Brain microvascular endothelial cell (primary cell): Measurements from ENCODE around the gene NDC1.

Source experiments
- DNase-seq: peaks from one replicate; pipeline ENCODE4 v3.0.0-alpha.2; 2020
- H3K27ac ChIP-seq: fragments of 250-450 bp; sonication (Bioruptor Pico); 2 replicates; pipeline ENCODE4 v1.5.1; 2020; ENCODE audit warnings: mild to moderate bottlenecking, moderate library complexity
- H3K27me3 ChIP-seq: fragments of 250-450 bp; sonication (Bioruptor Pico); replicated peaks from 2 replicates; pipeline ENCODE4 v1.5.1; 2020; ENCODE audit warnings: mild to moderate bottlenecking
- H3K36me3 ChIP-seq: fragments of 250-450 bp; sonication (Bioruptor Pico); replicated peaks from 2 replicates; pipeline ENCODE4 v1.5.1; 2020; ENCODE audit warnings: mild to moderate bottlenecking
- H3K4me3 ChIP-seq: 2 replicates; pipeline ENCODE4 v1.5.1; 2011; ENCODE audit warnings: low read depth, mild to moderate bottlenecking, control low read depth, low read length, moderate library complexity
- CTCF ChIP-seq: IDR thresholded peaks from 2 replicates; pipeline ENCODE4 v1.5.1; 2011; ENCODE audit warnings: low read depth, mild to moderate bottlenecking, moderate library complexity, low read length, control low read depth, inconsistent platforms; ENCODE audit errors: missing control alignments
- in situ Hi-C: cut with HindIII; loops from 2 replicates; pipeline ENCODE4 v1.10.0; 2017; ENCODE audit warnings: low sequenced_read_pairs, low pct_ligation_motif_present

NDC1 gene

DNA sequence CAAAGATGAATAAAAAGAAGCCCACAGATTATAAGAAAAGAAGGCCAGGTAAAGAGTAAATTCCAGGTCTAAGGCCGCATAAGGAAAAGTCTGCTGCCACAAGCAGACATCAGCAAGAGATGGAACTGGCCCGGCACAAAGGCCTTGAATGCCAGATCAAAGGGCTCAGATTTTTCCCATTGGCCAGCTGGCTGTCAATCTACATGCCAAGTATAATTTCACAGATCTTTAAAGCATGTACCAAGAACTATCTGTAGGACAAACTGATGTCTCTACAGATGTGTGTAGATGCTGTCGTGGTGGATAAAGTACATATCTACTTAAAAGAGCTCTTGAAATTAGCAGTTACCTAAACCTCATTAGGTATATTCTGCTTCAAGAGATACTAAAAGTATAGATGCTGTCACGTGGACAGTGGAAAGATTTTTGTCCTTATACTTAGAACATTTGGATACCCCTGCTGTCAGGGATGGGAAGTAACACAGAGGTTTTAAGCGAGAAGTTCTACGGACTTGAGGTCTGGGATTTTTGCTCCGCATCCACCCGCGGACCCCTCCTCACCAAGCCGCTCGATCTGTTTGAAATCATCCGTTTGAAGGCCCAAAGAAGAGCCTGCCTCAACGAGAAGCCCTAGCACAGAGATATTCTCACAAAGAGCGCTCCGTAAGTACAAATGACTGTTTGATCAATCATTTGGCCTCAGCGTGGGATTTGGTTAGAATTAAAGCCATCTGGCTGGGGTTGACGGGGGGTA lies 109.2 kb downstream of the NDC1 start:
- TF ChIP-seq CTCF: peak; percentile 7
- Histone ChIP-seq H3K36me3 (no peaks in the 10 kb centered on the region), H3K4me3 (no peak overlapping the region), H3K27ac (peak overlapping the region; percentile 2), H3K27me3 (no peaks in the 10 kb centered on the region)
- no peak for DNase-seq
- in situ Hi-C loops: no loop called here

DNA sequence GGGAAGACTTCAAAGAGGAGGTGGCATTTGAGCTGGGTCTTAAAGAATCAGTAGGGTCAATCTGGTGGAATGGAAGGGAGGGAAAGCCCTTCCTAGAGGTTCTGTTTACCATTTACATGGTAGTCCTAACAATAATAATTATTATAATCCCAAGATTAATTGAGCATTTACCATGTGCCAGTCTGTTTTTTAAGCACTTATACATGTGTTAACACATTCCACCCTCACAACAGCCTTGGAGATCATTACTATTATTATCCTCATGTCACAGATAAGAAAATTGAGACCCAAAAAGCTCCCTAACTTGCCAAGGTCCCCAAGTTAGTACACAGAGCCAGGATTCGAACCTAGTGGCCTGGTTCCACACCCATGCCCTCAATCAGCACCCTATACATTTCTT lies 109.9 kb downstream of the NDC1 start:
- in situ Hi-C loops: no loop called here
- no peak overlapping the region for H3K4me3 ChIP-seq

DNA sequence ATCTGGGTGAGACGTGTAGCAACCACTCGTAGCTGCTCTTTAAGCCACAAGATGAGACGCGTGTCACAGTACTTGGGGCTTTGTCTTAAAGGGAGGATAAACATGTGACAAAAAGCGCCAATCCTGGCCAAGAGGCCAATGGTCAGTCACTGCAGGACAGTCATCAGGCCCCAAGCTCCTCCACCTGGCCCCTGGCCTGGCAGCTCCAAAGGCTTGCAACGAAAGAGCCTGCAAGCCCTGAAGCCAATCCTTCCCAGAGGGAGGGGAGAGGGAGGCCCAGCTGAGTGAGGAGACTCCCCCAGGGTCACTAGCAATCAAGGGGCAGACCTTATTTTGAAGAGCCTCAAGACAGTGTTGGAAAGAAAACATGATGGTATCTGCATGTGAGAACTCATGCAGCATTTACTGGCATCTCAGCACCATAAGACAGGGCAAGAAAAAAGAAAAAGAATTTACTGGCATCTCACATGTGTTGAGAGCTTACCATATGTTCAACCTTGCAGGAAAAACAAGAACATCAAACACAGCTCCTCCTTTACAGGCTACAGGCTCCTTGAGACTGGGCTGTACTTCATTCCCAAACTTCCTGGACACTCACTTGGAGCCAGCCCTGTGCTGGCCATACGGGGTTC lies 110.5 kb downstream of the NDC1 start:
- DNase-seq: no peak
- TF ChIP-seq CTCF: no peak
- Histone ChIP-seq H3K4me3 (no peak overlapping the region), H3K27ac (no peak overlapping the region), H3K27me3 (no peaks in the 10 kb centered on the region), H3K36me3 (no peaks in the 10 kb centered on the region)
- in situ Hi-C loops: no loop called here

More for the DNA sequence above, 109.9 kb downstream of the NDC1 start:
- no peak for TF ChIP-seq CTCF
- no peak for DNase-seq
- Histone ChIP-seq H3K36me3 (no peaks in the 10 kb centered on the region), H3K27me3 (no peaks in the 10 kb centered on the region), H3K27ac (no peak overlapping the region)

DNA sequence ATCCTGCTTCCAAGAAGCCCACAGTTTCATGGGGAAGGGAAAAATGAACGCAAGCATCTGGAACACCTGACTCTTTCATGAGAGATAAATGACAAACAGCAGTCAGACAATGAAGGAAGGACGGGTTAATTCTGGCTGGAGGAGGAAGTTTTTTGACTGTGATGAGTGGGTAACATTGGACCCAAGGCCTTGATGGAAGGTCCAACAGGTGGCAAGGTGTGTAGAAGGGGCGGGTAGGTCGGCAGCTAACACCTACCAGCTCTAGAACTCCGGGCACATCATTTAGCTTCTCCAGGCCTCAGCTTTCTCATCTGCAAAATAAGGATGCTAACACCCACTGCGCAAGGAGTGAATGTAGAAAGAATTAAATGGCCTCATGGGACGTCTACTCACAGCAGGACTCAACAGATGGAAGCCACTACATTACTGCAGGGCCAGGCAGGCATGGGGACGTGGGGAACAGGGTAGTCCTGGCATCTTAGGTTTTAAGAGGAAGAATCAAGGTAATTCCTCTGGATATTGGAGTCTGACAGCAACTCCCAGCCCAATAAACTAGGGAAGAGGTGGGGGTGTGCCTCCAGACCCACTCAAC lies 112.0 kb downstream of the NDC1 start:
- in situ Hi-C loops: no loop called here
- Histone ChIP-seq H3K4me3 (no peak overlapping the region), H3K36me3 (no peaks in the 10 kb centered on the region), H3K27me3 (no peaks in the 10 kb centered on the region), H3K27ac (no peak overlapping the region)
- TF ChIP-seq CTCF: no peak
- no peak for DNase-seq

- no peak overlapping the region for H3K27ac ChIP-seq
- peak; percentile 65 for TF ChIP-seq CTCF
- no peaks in the 10 kb centered on the region for H3K36me3 ChIP-seq
- no peaks in the 10 kb centered on the region for H3K27me3 ChIP-seq
- no peak overlapping the region for H3K4me3 ChIP-seq
- in situ Hi-C loops: no loop called here
- DNase-seq: no peak
Measured at GRCh38 chr1:53725238-53725689, 112.8 kb downstream of the NDC1 start.
